Activated naive CD4-positive, alpha-beta T cell treated with anti-CD3 and anti-CD28 coated beads, Interleukin-2, amount 10 ng/mL, durations not matched to agents 7 days and 5 days (primary cell): Measurements from ENCODE around the gene HOXC12.

ENCODE experiments used
- CTCF ChIA-PET: fragments of 350-600 bp; sonication (Branson Sonifier 250); formaldehyde crosslinking; loops from one replicate; lab custom pipeline; 2021; ENCODE audit warnings: antibody characterized with exemption; lab: Charles Lee
- DNase-seq: peaks from one replicate; pipeline ENCODE4 v3.0.0-alpha.2; 2020
- H3K27ac Mint-ChIP-seq: one replicate; pipeline ENCODE4 v1.8.0; 2021; ENCODE audit warnings: mild to moderate bottlenecking, moderate library complexity, mixed read lengths
- H3K27me3 Mint-ChIP-seq: one replicate; pipeline ENCODE4 v1.8.0; 2021; ENCODE audit warnings: mild to moderate bottlenecking, mixed read lengths
- H3K36me3 Mint-ChIP-seq: one replicate; pipeline ENCODE4 v1.8.0; 2021; ENCODE audit warnings: mixed read lengths
- H3K4me1 Mint-ChIP-seq: one replicate; pipeline ENCODE4 v1.8.0; 2021; ENCODE audit warnings: mixed read lengths
- H3K4me3 Mint-ChIP-seq: one replicate; pipeline ENCODE4 v1.8.0; 2021; ENCODE audit warnings: mild to moderate bottlenecking, moderate library complexity, mixed read lengths
- H3K9me3 Mint-ChIP-seq: one replicate; pipeline ENCODE4 v1.8.0; 2021; ENCODE audit warnings: mixed read lengths

Gene HOXC12

GRCh38 chr12:53976172-53976822, 21.6 kb downstream of the HOXC12 start:
- Mint-ChIP-seq H3K4me1 (peaks cover 21% of the 10 kb centered on the region), H3K4me3 (no peak overlapping the region), H3K9me3 (peaks cover 2% of the 10 kb centered on the region), H3K27ac (no peak overlapping the region), H3K36me3 (peaks cover 8% of the 10 kb centered on the region), H3K27me3 (peaks cover 100% of the 10 kb centered on the region)
- no peak for DNase-seq
- CTCF ChIA-PET, result interaction anchor here (1.8 kb wide), 1 partner anchor 56 kb away, joined by 4 read pairs; the partner anchor contains the start of gene HOXC5

- CTCF ChIA-PET, result interaction anchor here (1.8 kb wide), 1 partner anchor 56 kb away, joined by 4 read pairs; the partner anchor contains the start of gene HOXC5
These were observed 22.3 kb downstream of the HOXC12 start for GRCh38 chr12:53976823-53977595.

GRCh38 chr12:53977596-53978445, 23.1 kb downstream of the HOXC12 start:
- Mint-ChIP-seq H3K9me3 (peaks cover 2% of the 10 kb centered on the region), H3K36me3 (peaks cover 8% of the 10 kb centered on the region), H3K4me1 (peaks cover 21% of the 10 kb centered on the region), H3K27me3 (peaks cover 100% of the 10 kb centered on the region), H3K4me3 (no peak overlapping the region), H3K27ac (no peak overlapping the region)
- DNase-seq, result no peak
- CTCF ChIA-PET, result no interaction called here

More at GRCh38 chr12:53976823-53977595, 22.3 kb downstream of the HOXC12 start:
- no peak for DNase-seq
- Mint-ChIP-seq H3K4me3 (no peak overlapping the region), H3K4me1 (peaks cover 21% of the 10 kb centered on the region), H3K36me3 (peaks cover 8% of the 10 kb centered on the region), H3K9me3 (peaks cover 2% of the 10 kb centered on the region), H3K27me3 (peaks cover 100% of the 10 kb centered on the region), H3K27ac (no peak overlapping the region)

GRCh38 chr12:53978477-53979356, 24.0 kb downstream of the HOXC12 start:
- no peak for DNase-seq
- Mint-ChIP-seq H3K27ac (no peak overlapping the region), H3K36me3 (peaks cover 4% of the 10 kb centered on the region), H3K9me3 (peaks cover 2% of the 10 kb centered on the region), H3K4me1 (peaks cover 14% of the 10 kb centered on the region), H3K27me3 (peaks cover 100% of the 10 kb centered on the region), H3K4me3 (no peak overlapping the region)
- CTCF ChIA-PET, result no interaction called here

GRCh38 chr12:53980104-53980801, 25.6 kb downstream of the HOXC12 start:
- CTCF ChIA-PET, result interaction anchor here (0.5 to 1.0 kb wide), 2 partner anchors 24 to 211 kb away, joined by 3 read pairs; no protein-coding TSS in a partner anchor
- DNase-seq, result no peak
- Mint-ChIP-seq H3K27ac (no peak overlapping the region), H3K27me3 (peaks cover 100% of the 10 kb centered on the region), H3K4me1 (peaks cover 12% of the 10 kb centered on the region), H3K36me3 (peaks cover 2% of the 10 kb centered on the region), H3K9me3 (peaks cover 2% of the 10 kb centered on the region), H3K4me3 (no peak overlapping the region)

- H3K27me3 Mint-ChIP-seq, result peaks cover 100% of the 10 kb centered on the region
- H3K36me3 Mint-ChIP-seq, result no peaks in the 10 kb centered on the region
- no peak for DNase-seq
- no peak overlapping the region for H3K27ac Mint-ChIP-seq
- peaks cover 11% of the 10 kb centered on the region for H3K4me1 Mint-ChIP-seq
- H3K4me3 Mint-ChIP-seq, result no peak overlapping the region
- H3K9me3 Mint-ChIP-seq, result no peaks in the 10 kb centered on the region
- CTCF ChIA-PET, result interaction anchor here (0.5 to 1.0 kb wide), 2 partner anchors 23 to 211 kb away, joined by 3 read pairs; no protein-coding TSS in a partner anchor
These were observed 26.2 kb downstream of the HOXC12 start for GRCh38 chr12:53980802-53981496.

GRCh38 chr12:53981634-53982565, 27.2 kb downstream of the HOXC12 start:
- Mint-ChIP-seq H3K4me3 (no peak overlapping the region), H3K27me3 (peaks cover 100% of the 10 kb centered on the region), H3K4me1 (peaks cover 14% of the 10 kb centered on the region), H3K27ac (no peak overlapping the region), H3K36me3 (no peaks in the 10 kb centered on the region), H3K9me3 (no peaks in the 10 kb centered on the region)
- DNase-seq, result no peak
- CTCF ChIA-PET, result no interaction called here

- no peak for DNase-seq
- Mint-ChIP-seq H3K9me3 (no peaks in the 10 kb centered on the region), H3K36me3 (no peaks in the 10 kb centered on the region), H3K27ac (peak overlapping the region; percentile 42), H3K4me3 (no peak overlapping the region), H3K27me3 (peaks cover 100% of the 10 kb centered on the region), H3K4me1 (peaks cover 14% of the 10 kb centered on the region)
- CTCF ChIA-PET, result no interaction called here
These were observed 28.2 kb downstream of the HOXC12 start for GRCh38 chr12:53982648-53983567.

- CTCF ChIA-PET, result interaction anchor here (0.6 to 1.8 kb wide), 2 partner anchors 22 to 223 kb away, joined by 3 to 12 read pairs; no protein-coding TSS in a partner anchor
- Mint-ChIP-seq H3K36me3 (no peaks in the 10 kb centered on the region), H3K4me3 (no peak overlapping the region), H3K27me3 (peaks cover 100% of the 10 kb centered on the region), H3K4me1 (peaks cover 18% of the 10 kb centered on the region), H3K9me3 (no peaks in the 10 kb centered on the region), H3K27ac (peak overlapping the region; percentile 42)
- no peak for DNase-seq
These were observed 28.9 kb downstream of the HOXC12 start for GRCh38 chr12:53983568-53983949.

GRCh38 chr12:53983950-53984572, 29.4 kb downstream of the HOXC12 start:
- no peak overlapping the region for H3K4me3 Mint-ChIP-seq
- no peaks in the 10 kb centered on the region for H3K36me3 Mint-ChIP-seq
- H3K9me3 Mint-ChIP-seq, result no peaks in the 10 kb centered on the region
- H3K27me3 Mint-ChIP-seq, result peaks cover 100% of the 10 kb centered on the region
- peak overlapping the region; percentile 42 for H3K27ac Mint-ChIP-seq
- CTCF ChIA-PET, result interaction anchor here (0.6 to 1.8 kb wide), 2 partner anchors 22 to 222 kb away, joined by 3 to 12 read pairs; no protein-coding TSS in a partner anchor
- no peak for DNase-seq
- peaks cover 21% of the 10 kb centered on the region for H3K4me1 Mint-ChIP-seq
